Right kidney (tissue), 9 donors: ENCODE measurements around the gene ACOT6.
A peak's percentile ranks its signal among the peaks of the same experiment; 100 is the strongest.
"Not testable (repeated sequence)": the region's sequence is repeated elsewhere in the genome, so short reads cannot be mapped to it uniquely, and the experiment has no call there.

ENCODE experiments used
- DNase-seq: peaks from one replicate; pipeline ENCODE4 v3.0.0-alpha.2; 2016
- long read RNA-seq, 8 donors: transcript quantifications; one replicate each; lab custom pipeline, GENCODE V29; 2026

The ACOT6 gene
- long read RNA-seq, donor 1: 0 reads
- long read RNA-seq, donor 2: 0 reads
- long read RNA-seq, donor 3: 0 reads
- long read RNA-seq, donor 4, partial matches to known transcripts: 0 of 1 reads
- long read RNA-seq, donor 4, other reads (novel, unspliced or antisense): 0 of 1 reads
- long read RNA-seq, donor 5: 0 reads
- long read RNA-seq, donor 6: 0 reads
- long read RNA-seq, donor 7: 0 reads
- long read RNA-seq, donor 8: 0 reads

DNA sequence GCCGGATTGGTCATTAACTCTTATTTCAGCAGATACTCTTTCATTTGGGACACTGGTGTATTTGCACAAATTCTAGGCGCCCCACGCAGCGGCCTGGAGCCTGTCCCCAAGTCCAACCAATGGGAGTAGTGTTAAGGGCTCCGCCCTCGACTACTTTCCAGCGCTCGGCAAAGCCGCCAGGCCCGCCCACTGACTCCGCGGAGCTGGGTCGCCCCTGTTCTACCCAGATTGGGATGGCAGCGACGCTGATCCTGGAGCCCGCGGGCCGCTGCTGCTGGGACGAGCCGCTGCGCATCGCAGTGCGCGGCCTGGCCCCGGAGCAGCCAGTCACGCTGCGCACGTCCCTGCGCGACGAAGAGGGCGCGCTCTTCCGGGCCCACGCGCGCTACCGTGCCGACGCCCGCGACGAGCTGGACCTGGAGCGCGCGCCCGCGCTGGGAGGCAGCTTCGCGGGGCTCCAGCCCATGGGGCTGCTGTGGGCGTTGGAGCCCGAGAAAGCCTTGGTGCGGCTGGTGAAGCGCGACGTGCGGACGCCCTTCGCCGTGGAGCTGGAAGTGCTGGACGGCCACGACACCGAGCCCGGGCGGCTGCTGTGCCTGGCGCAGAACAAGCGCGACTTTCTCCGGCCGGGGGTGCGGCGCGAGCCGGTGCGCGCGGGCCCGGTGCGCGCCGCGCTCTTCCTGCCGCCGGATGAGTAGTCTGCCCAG is at the start of gene ACOT6:
Gene ACOT6, plus strand, starts transcription at position 179 of the 707 bp plus-strand sequence. Its CDS starts 55 bp downstream, at position 234.
- peak; percentile 94 for DNase-seq

DNA sequence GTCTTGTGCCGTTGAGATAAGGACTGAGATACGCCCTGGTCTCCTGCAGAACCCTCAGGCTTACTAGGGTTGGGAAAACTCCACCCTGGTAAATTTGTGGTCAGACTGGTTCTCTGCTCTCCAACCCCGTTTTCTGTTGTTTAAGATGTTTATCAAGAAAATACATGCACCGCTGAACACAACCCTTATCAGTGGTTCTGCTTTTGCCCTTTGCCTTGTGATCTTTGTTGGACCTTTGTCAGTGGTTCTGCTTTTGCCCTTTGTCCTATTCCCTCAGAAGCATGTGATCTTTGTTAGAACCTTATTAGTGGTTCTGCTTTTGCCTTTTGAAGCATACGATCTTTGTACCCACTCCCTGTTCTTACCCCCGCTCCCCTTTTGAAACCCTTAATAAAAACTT is 49.6 kb upstream of the ACOT6 start:
- not testable (repeated sequence) for DNase-seq

- not testable (repeated sequence) for DNase-seq
Measured at GRCh38 chr14:73566431-73566830, 45.9 kb upstream of the ACOT6 start.

GRCh38 chr14:73566935-73567334 is 45.4 kb upstream of the ACOT6 start:
- not testable (repeated sequence) for DNase-seq

GRCh38 chr14:73567358-73567757 is 45.0 kb upstream of the ACOT6 start:
- no peak for DNase-seq

- no peak for DNase-seq
Measured at GRCh38 chr14:73567951-73568885, 44.1 kb upstream of the ACOT6 start.

DNA sequence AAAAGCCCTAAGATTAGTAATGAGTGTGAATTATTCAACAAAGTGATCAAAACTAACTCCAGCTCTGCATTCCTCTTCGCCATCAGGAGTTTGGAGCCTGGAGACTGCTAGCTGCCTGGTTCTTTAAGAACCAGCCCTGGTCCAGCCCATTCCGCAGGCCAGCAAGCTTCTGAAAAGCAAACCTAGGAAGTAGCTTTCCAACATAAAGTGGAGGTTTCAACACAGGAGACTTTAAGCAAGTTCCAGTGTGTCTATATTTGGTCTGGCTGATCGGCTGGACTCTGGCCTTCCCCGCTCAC is 43.5 kb upstream of the ACOT6 start:
- DNase-seq: not testable (repeated sequence)

GRCh38 chr14:73569185-73569958 is 42.9 kb upstream of the ACOT6 start, which contains the start of gene ACOT2:
ACOT2 (plus strand) TSS chr14:73569213; CDS start chr14:73569241, 28 bp downstream.
- DNase-seq: peak; percentile 97

DNA sequence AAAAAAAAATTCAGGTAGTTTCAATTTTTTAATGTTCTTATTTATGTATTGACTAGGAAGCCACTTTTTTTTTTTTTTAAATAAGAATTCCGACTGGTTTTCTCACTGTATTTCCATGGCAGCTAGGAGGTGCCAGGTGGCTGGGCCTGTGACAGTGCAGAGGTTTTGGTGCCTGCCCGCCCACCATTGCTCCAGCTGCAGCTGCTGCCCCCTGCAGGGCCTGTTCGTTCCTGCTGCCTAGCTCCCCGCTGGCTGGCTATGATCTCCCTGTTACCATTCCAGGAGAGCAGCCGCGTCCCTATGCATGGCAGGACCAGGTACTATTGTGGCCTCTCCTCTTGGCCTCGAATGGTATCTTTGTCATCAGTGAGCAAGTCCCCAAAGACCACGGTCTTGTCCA is 41.4 kb upstream of the ACOT6 start:
- peak; percentile 36 for DNase-seq

DNA sequence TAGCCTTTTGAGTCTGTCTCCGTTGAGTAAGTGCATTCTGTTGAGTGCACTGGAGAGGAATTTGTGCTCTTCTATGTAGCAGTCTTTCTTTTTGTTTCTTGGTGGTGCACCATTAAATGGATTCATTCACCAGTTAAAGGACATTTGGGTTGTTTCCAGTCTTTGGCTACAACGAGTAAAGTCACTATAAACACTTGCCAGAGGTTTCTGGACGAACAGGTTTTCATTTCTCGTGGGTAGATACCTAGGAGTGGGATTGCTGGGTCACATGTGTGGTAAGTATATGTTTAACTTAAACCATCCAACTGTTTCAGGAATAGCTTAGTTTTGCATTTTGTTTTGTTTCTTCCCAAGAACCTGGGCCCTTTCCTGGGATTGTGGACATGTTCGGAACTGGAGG is 39.3 kb upstream of the ACOT6 start:
- not testable (repeated sequence) for DNase-seq

DNA sequence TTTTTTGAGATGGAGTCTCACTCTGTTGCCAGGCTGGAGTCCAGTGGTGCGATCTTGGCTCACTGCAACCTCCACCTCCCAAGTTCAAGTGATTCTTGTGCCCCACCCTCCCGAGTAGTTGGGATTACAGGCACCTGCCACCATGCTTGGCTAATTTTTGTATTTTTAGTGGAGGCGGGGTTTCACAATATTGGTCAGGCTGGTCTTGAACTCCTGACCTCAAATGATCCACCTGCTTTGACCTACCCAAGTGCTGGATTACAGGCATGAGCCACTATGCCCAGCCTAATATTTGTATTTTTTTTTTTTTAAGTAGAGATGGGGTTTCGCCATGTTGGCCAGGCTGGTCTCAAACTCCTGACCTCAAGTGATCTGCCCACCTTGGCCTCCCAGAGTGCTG is 38.6 kb upstream of the ACOT6 start:
- DNase-seq: not testable (repeated sequence)

GRCh38 chr14:73574251-73574650 is 38.1 kb upstream of the ACOT6 start:
- DNase-seq: not testable (repeated sequence)

GRCh38 chr14:73576391-73576790 is 35.9 kb upstream of the ACOT6 start:
- no peak for DNase-seq

DNA sequence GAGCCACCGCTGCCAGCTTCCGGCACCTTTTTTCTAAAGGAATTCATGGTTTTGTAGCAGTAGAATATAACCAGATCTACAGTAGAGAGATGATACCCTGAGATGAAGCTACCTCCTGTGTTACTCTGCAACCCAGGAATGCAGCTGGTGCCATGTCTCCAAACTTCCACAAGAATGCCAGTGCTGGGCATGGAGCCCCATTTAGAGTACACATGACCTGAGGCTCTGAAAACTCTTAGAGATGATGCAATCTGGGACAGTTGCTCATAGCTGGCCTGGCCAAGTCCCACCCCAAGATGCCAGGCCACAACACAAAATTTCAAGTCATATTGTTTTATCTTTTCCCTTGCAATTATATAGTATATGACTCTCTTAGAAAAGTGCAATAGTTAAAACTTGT is 35.1 kb upstream of the ACOT6 start:
- not testable (repeated sequence) for DNase-seq

DNA sequence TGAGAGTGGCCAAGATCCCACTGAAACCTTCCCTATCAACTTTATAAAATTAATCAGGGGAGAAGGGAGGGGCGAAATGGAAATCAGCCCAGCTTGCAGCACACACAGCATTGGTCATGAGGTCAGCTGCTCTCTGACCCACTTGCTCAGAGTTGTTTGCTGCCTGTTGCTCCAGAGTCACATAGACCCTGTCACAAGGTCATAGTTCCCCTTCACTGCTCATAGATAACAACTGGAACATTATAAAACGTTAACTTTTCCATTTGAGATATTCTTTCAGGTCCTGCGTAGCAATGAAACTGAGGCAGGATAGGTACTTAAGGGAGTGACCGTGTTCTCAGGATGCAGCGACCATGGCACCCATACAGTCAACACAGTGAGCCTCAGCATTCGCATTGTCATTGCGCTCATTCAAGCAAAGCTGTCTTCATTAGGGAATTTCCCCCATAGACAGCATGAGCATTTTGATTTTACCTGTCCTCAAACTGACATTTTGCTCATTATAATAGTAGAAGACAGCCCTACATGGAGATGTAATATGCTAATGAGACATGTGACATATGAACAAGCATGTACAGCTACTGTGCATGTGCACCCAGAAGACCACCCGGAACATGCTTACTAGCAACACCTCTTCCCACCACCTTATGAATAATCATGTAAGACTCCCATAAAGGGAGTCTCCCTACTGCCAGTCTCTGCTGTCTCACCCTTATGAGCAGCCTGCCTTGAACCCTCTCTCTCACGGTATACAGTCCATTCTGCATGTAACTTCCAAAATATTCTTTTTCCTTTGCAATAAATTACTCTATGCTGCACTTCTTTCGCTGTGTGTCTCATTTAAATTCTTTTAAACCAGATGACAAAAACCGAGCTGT is 30.0 kb upstream of the ACOT6 start:
- not testable (repeated sequence) for DNase-seq

DNA sequence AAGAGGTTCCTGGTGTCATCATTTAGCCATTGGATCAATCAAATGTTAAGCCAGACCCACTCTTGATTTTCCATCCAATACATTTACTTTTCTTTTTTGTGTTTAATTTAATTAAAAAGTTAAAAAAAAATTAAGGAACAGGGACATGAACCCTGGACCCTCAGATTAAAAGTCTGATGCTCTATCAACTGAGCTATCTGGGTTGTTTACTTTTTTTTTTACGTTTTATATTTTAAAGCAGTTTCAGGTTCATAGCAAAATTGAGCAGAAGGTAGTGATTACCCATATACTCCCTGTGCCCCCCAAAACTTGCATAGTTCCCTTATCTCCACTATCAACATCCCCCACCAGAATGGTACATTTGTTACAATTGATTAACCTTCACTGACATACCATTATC is 23.6 kb upstream of the ACOT6 start:
- no peak for DNase-seq

- no peak for DNase-seq
Measured at GRCh38 chr14:73589116-73589515, 23.2 kb upstream of the ACOT6 start.

- DNase-seq: not testable (repeated sequence)
Measured at GRCh38 chr14:73590673-73591004, 21.7 kb upstream of the ACOT6 start.

GRCh38 chr14:73591690-73592449 is 20.4 kb upstream of the ACOT6 start, which contains the start of gene ACOT4:
ACOT4 (plus strand) TSS chr14:73591873; CDS start chr14:73591960, 87 bp downstream.
- DNase-seq: peak; percentile 85

GRCh38 chr14:73594491-73594890 is 17.8 kb upstream of the ACOT6 start:
- DNase-seq: no peak
